AG04450 (cell line): ENCODE measurements around the gene TMEM168. TPM values are rescaled to one million over a fixed set of nuclear protein-coding genes. Genes with fewer than 3 reads are reported as not detected.

Source experiments
- CTCF ChIA-PET: fragments of 300-600, 350-600 bp; formaldehyde crosslinking; extraction: SDS; loops from one replicate; lab custom pipeline; 2022; ENCODE audit warnings: antibody characterized with exemption, inconsistent platforms; lab: Charles Lee
- POLR2A ChIA-PET: fragments of 350-600 bp; formaldehyde crosslinking; extraction: SDS; loops from one replicate; lab custom pipeline; 2021; ENCODE audit warnings: antibody characterized with exemption, inconsistent platforms; lab: Yijun Ruan, JAX
- DNase-seq: peaks from one replicate; pipeline ENCODE4 v3.0.0-alpha.2; 2011; ENCODE audit warnings: low read depth, low spot score
- H3K27ac ChIP-seq: one replicate; pipeline ENCODE4 v1.5.1; 2012; ENCODE audit warnings: low read depth, low read length, control low read depth
- H3K27me3 ChIP-seq: one replicate; pipeline ENCODE4 v1.6.0; 2012; ENCODE audit warnings: low read length; ENCODE audit not compliant: control insufficient read depth, insufficient read depth
- H3K4me3 ChIP-seq: 2 replicates; pipeline ENCODE4 v1.5.1; 2011; ENCODE audit warnings: mild to moderate bottlenecking, low read depth, low read length, control low read depth
- H3K9me3 ChIP-seq: 2 replicates; pipeline ENCODE4 v1.5.1; 2012; ENCODE audit warnings: low read length; ENCODE audit not compliant: control insufficient read depth, insufficient read depth
- CTCF ChIP-seq: IDR thresholded peaks from 2 replicates; pipeline ENCODE4 v1.5.1; 2011; ENCODE audit warnings: low read depth, low read length, control low read depth, inconsistent platforms
- polyA plus RNA-seq: library from polyadenylated mRNA; depleted of rRNA; stranded (reverse); fragments of >200 nt; gene quantifications from 2 replicates; pipeline ENCODE4 v1.2.3, GENCODE V29; 2011

Gene TMEM168
- polyA plus RNA-seq, 1 experiment: 34.9 TPM

GRCh38 chr7:112781558-112781957 lies 8.6 kb downstream of the TMEM168 start:
- CTCF ChIA-PET: no interaction called here
- Histone ChIP-seq H3K27me3 (no peaks in the 10 kb centered on the region), H3K4me3 (no peak overlapping the region), H3K27ac (no peak overlapping the region), H3K9me3 (no peaks in the 10 kb centered on the region)
- no peak for TF ChIP-seq CTCF
- POLR2A ChIA-PET: no interaction called here
- no peak for DNase-seq

- Histone ChIP-seq H3K4me3 (no peak overlapping the region), H3K9me3 (no peaks in the 10 kb centered on the region), H3K27ac (no peak overlapping the region), H3K27me3 (no peaks in the 10 kb centered on the region)
- ChIA-PET CTCF (no interaction called here), POLR2A (no interaction called here)
- no peak for TF ChIP-seq CTCF
- DNase-seq: no peak
Observed at GRCh38 chr7:112781110-112781509, 9.1 kb downstream of the TMEM168 start.

- no peaks in the 10 kb centered on the region for H3K27me3 ChIP-seq
- no peak for TF ChIP-seq CTCF
- no peak overlapping the region for H3K27ac ChIP-seq
- no peak overlapping the region for H3K4me3 ChIP-seq
- no peaks in the 10 kb centered on the region for H3K9me3 ChIP-seq
- DNase-seq: no peak
- CTCF ChIA-PET: interaction anchor here (1.0 kb wide), 1 partner anchor 11 kb away, joined by 3 read pairs; the partner anchor contains the start of gene TMEM168
- POLR2A ChIA-PET: interaction anchor here (0.6 kb wide), 1 partner anchor 39 kb away, joined by 3 read pairs; no protein-coding TSS in a partner anchor
Observed at GRCh38 chr7:112779667-112780066, 10.5 kb downstream of the TMEM168 start.

- no peaks in the 10 kb centered on the region for H3K9me3 ChIP-seq
Observed at GRCh38 chr7:112777406-112777805, 12.8 kb downstream of the TMEM168 start.

GRCh38 chr7:112771166-112771565 lies 19.0 kb downstream of the TMEM168 start:
- Histone ChIP-seq H3K4me3 (no peak overlapping the region), H3K27me3 (no peaks in the 10 kb centered on the region), H3K9me3 (no peaks in the 10 kb centered on the region), H3K27ac (no peak overlapping the region)
- ChIA-PET POLR2A (no interaction called here), CTCF (interaction anchor here (0.9 kb wide), 1 partner anchor 388 kb away, joined by 3 read pairs; no protein-coding TSS in a partner anchor)
- no peak for TF ChIP-seq CTCF
- DNase-seq: no peak

More at GRCh38 chr7:112777406-112777805, 12.8 kb downstream of the TMEM168 start:
- Histone ChIP-seq H3K4me3 (no peak overlapping the region), H3K27me3 (no peaks in the 10 kb centered on the region), H3K27ac (no peak overlapping the region)
- no peak for DNase-seq
- no peak for TF ChIP-seq CTCF
- ChIA-PET POLR2A (no interaction called here), CTCF (no interaction called here)
